ENCODE measurements around the gene GALNT8. TPM values are rescaled to one million over a fixed set of nuclear protein-coding genes. Genes with fewer than 3 reads are reported as not detected.

Gene GALNT8
- total and polyA plus RNA-seq, 10 of the 15 experiments (the other 5 are each of a cell fraction or from before 2014, with no cell fraction given): 0.14 to 0.81 (median 0.31) TPM; not detected in 1

DNA sequence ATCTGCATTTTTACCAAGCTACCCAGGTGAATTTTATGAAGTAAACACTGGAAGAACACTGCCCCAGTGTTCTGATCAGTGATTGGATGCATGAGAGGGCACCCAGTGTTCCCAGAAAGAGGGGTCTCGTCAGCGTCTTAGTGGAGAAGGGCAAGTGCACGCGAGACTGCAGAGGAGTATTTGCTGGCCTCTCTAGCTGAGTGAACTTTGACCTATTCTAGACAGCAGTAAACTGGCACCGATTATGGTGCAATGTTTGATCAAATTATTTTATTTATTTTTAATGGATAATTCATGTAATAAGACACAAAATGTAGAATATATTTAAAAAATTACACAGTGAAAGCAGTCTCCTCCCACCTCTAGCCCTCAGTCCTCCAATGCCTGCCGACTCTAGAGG lies 5.3 kb upstream of the GALNT8 start (continued):
- TF ChIP-seq CEBPB (IDR thresholded peaks at IDR 0.05; ENCODE audit: borderline replicate concordance in 1 of 2, low read depth in 2 of 2, low read length in 2 of 2): no peak

DNA sequence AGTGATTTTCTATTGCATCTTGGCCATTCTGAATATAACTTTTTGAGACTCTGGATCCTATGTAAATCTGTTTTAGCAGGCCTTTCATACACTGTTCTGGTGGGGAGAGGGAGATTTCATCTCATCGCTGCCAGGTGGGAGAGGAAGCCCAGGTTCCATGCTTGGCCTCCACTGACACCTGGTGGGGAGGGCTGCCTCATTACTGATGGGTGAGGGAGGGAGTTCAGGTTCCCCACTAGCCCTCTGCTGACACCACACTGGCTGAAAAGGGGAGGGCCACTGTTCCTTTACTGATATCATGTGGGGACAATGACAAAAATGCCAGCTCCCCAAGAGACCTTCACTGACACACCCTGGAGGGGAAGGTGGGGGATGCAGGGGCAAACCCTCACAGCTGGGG lies 2.4 kb upstream of the GALNT8 start:
- no peaks in the 10 kb centered on the region for H4K20me1 ChIP-seq (ENCODE audit: control insufficient read depth, insufficient read depth)
- SMC1A ChIA-PET (ENCODE audit: uncharacterized antibody, unreplicated experiment): no interaction called here
- no peak overlapping the region for H2AFZ ChIP-seq (ENCODE audit: control insufficient read depth, low read depth, low read length)
- ATAC-seq (no peak), FAIRE-seq (no peak), DNase-seq (ENCODE audit: low read depth, low spot score) (no peak)
- intact Hi-C loops (cut with micrococcal nuclease; ENCODE audit: unreplicated experiment) (no loop called here), in situ Hi-C loops (cut with MboI) (no loop called here)
- no peak overlapping the region for H3K4me2 ChIP-seq (ENCODE audit: control insufficient read depth, insufficient read depth)
- H3K9me3 ChIP-seq (replicated peaks; ENCODE audit: control insufficient read depth, insufficient read depth, low read length): no peaks in the 10 kb centered on the region
- H3K4me1 ChIP-seq (ENCODE audit: control insufficient read depth, insufficient read depth, low read length): no peaks in the 10 kb centered on the region
- no peaks in the 10 kb centered on the region for H3K79me2 ChIP-seq (ENCODE audit: control insufficient read depth, insufficient read depth, low read length)
- H3K27ac ChIP-seq (ENCODE audit: control insufficient read depth, insufficient read depth): no peak overlapping the region
- no peak overlapping the region for H3K4me3 ChIP-seq
- BruUV-seq (replicated peaks): no TSS peak
- WGBS (ENCODE audit: insufficient coverage, insufficient replicate concordance, low lambda C conversion rate, missing lambda C conversion rate): 78% methylated on average over 1 of the region's 1 CpG
- POLR2A ChIA-PET: no interaction called here
- TF ChIP-seq, protein P1, sequence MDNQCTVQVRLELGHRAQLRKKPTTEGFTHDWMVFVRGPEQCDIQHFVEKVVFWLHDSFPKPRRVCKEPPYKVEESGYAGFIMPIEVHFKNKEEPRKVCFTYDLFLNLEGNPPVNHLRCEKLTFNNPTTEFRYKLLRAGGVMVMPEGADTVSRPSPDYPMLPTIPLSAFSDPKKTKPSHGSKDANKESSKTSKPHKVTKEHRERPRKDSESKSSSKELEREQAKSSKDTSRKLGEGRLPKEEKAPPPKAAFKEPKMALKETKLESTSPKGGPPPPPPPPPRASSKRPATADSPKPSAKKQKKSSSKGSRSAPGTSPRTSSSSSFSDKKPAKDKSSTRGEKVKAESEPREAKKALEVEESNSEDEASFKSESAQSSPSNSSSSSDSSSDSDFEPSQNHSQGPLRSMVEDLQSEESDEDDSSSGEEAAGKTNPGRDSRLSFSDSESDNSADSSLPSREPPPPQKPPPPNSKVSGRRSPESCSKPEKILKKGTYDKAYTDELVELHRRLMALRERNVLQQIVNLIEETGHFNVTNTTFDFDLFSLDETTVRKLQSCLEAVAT (IDR thresholded peaks at IDR 0.05): no peak
- TF ChIP-seq, protein P2, sequence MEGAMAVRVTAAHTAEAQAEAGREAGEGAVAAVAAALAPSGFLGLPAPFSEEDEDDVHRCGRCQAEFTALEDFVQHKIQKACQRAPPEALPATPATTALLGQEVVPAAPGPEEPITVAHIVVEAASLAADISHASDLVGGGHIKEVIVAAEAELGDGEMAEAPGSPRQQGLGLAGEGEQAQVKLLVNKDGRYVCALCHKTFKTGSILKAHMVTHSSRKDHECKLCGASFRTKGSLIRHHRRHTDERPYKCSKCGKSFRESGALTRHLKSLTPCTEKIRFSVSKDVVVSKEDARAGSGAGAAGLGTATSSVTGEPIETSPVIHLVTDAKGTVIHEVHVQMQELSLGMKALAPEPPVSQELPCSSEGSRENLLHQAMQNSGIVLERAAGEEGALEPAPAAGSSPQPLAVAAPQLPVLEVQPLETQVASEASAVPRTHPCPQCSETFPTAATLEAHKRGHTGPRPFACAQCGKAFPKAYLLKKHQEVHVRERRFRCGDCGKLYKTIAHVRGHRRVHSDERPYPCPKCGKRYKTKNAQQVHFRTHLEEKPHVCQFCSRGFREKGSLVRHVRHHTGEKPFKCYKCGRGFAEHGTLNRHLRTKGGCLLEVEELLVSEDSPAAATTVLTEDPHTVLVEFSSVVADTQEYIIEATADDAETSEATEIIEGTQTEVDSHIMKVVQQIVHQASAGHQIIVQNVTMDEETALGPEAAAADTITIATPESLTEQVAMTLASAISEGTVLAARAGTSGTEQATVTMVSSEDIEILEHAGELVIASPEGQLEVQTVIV (IDR thresholded peaks at IDR 0.05; ENCODE audit: borderline replicate concordance, partially characterized antibody): no peak
- TF ChIP-seq, protein P3, sequence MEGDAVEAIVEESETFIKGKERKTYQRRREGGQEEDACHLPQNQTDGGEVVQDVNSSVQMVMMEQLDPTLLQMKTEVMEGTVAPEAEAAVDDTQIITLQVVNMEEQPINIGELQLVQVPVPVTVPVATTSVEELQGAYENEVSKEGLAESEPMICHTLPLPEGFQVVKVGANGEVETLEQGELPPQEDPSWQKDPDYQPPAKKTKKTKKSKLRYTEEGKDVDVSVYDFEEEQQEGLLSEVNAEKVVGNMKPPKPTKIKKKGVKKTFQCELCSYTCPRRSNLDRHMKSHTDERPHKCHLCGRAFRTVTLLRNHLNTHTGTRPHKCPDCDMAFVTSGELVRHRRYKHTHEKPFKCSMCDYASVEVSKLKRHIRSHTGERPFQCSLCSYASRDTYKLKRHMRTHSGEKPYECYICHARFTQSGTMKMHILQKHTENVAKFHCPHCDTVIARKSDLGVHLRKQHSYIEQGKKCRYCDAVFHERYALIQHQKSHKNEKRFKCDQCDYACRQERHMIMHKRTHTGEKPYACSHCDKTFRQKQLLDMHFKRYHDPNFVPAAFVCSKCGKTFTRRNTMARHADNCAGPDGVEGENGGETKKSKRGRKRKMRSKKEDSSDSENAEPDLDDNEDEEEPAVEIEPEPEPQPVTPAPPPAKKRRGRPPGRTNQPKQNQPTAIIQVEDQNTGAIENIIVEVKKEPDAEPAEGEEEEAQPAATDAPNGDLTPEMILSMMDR (IDR thresholded peaks at IDR 0.05 in 2 of 3, conservative IDR thresholded peaks at IDR 0.05 in 1 of 3; ENCODE audit: control insufficient read depth in 2 of 3, extremely low read depth in 1 of 3, insufficient read depth in 1 of 3, low read depth in 3 of 3, low read length in 3 of 3): 0 out of 6 replicates have a peak, but pooled peaks of 1 of the 3 experiments have one; percentile 4
- TF ChIP-seq KLF5 (IDR thresholded peaks at IDR 0.05; ENCODE audit: partially characterized antibody) (no peak), CBX3 (IDR thresholded peaks at IDR 0.05; ENCODE audit: borderline replicate concordance, low read depth) (no peak), NR2C1 (IDR thresholded peaks at IDR 0.05) (no peak), CHD1 (IDR thresholded peaks at IDR 0.05; ENCODE audit: low read depth, low read length) (no peak), POLR2AphosphoS5 (IDR thresholded peaks at IDR 0.05; ENCODE audit: low read length) (no peak)
- no peaks in the 10 kb centered on the region for H3K36me3 ChIP-seq (ENCODE audit: control insufficient read depth in 2 of 2, insufficient read depth in 2 of 2, low read length in 1 of 2)
- H3K27me3 ChIP-seq (replicated peaks in 1 of 2; ENCODE audit: control insufficient read depth in 2 of 2, insufficient read depth in 2 of 2, low read length in 1 of 2): peaks cover 0 to 5% of the 10 kb centered on the region in 2 experiments; a peak in 1 of 4 replicates
- no peak overlapping the region for H3K9ac ChIP-seq (ENCODE audit: control insufficient read depth, insufficient read depth, low read length)
- RAD21 ChIA-PET (ENCODE audit: unreplicated experiment): no interaction called here
- CTCF ChIA-PET: no interaction called here
